ENCODE data around the gene COL4A4.

GRCh38 chr2:227031379-227031778 is 132.6 kb downstream of the COL4A4 start:
- TF ChIP-seq ZNF530 (tag by site-specific recombination; IDR thresholded peaks at IDR 0.05; ENCODE audit: low read depth), result no peak
- no peak for TF ChIP-seq TCF7L2 (IDR thresholded peaks at IDR 0.05; ENCODE audit: borderline replicate concordance, low read depth, low read length)
- no peak for TF ChIP-seq ZBTB11 (tag by site-specific recombination; conservative IDR thresholded peaks at IDR 0.05; ENCODE audit: low read depth)
- TF ChIP-seq ZFP3 (tag by site-specific recombination; IDR thresholded peaks at IDR 0.05; ENCODE audit: low read depth), result no peak
- TF ChIP-seq PRDM1 (tag by site-specific recombination; IDR thresholded peaks at IDR 0.05), result no peak
- no peak for TF ChIP-seq ZBTB7A (tag by site-specific recombination; IDR thresholded peaks at IDR 0.05; ENCODE audit: low read depth)
- TF ChIP-seq CTCF (tag by site-specific recombination; IDR thresholded peaks at IDR 0.05), result no peak
- TF ChIP-seq TRIM28 (IDR thresholded peaks at IDR 0.05; ENCODE audit: borderline replicate concordance, low read length), result no peak

Data from HEK293 (cell line).